HCT116 (cell line): ENCODE results near the gene DNHD1. TPM values are rescaled to one million over a fixed set of nuclear protein-coding genes. Genes with fewer than 3 reads are reported as not detected.

Experiments used
- ATAC-seq: fragments of 200-7000 bp; cut with Tn5 transposase; 2 replicates; pipeline ENCODE4 v1.9.1; 2020; ENCODE audit warnings: mild to moderate bottlenecking, moderate library complexity
- BruUV-seq: library from RNA; stranded (reverse); fragments of 400-500 nt; replicated peaks from 2 replicates; lab custom pipeline; 2021; lab: Mats Ljungman, UMichigan
- CTCF ChIA-PET: fragments of 300-600 bp; sonication (Branson Sonifier 250); formaldehyde crosslinking; loops from one replicate; lab custom pipeline; 2021; ENCODE audit warnings: antibody characterized with exemption; lab: Charles Lee
- POLR2A ChIA-PET: fragments of 300-600, 350-600 bp; sonication (Branson Sonifier 250); formaldehyde crosslinking; loops from one replicate; lab custom pipeline; 2021; ENCODE audit warnings: antibody characterized with exemption; lab: Charles Lee
- RAD21 ChIA-PET, 2 experiments: fragments of 300-600 bp; sonication (Branson Sonifier 250); formaldehyde crosslinking; loops; one replicate each; lab custom pipeline; 2023; ENCODE audit warnings: low total read pairs in 2 of 2; ENCODE audit not compliant: uncharacterized antibody in 2 of 2, unreplicated experiment in 2 of 2, low non-redundant PET in 1 of 2; lab: Charles Lee
- DNase-seq: peaks from one replicate; pipeline ENCODE4 v3.0.0-alpha.2; 2010; ENCODE audit warnings: low read depth, low spot score
- H2AFZ ChIP-seq: fragments of 200-600 bp; shearing (Covaris generic), sonication (generic); 2 replicates; pipeline ENCODE4 v1.6.1; 2017; ENCODE audit warnings: low read depth, mixed run types, mixed read lengths, antibody characterized with exemption, low read length; ENCODE audit not compliant: poor library complexity, severe bottlenecking
- H3K27ac ChIP-seq: 2 replicates; pipeline ENCODE4 v1.5.1; 2012; ENCODE audit warnings: low read depth, low read length
- H3K27me3 ChIP-seq: fragments of 200-600 bp; sonication (generic); 2 replicates; pipeline ENCODE4 v1.6.1; 2016; ENCODE audit warnings: mixed run types, low read length, mixed read lengths; ENCODE audit not compliant: insufficient read depth
- H3K36me3 ChIP-seq, 2 experiments: fragments of 200-500 bp in 1 of 2; fragments of 200-600 bp in 1 of 2; sonication (Bioruptor generic) in 1 of 2; sonication (generic) in 1 of 2; 2 replicates each; pipeline versions ENCODE4 v1.5.1 to v1.6.1; 2014 to 2016; ENCODE audit warnings: low read length in 2 of 2, inconsistent platforms in 1 of 2, mixed read lengths in 1 of 2, mixed run types in 1 of 2; ENCODE audit not compliant: insufficient read depth in 2 of 2, control insufficient read depth in 1 of 2
- H3K4me1 ChIP-seq, 2 experiments: fragments of 200-600 bp in 1 of 2; sonication (generic) in 1 of 2; 2 replicates each; pipeline versions ENCODE4 v1.5.1 to v1.6.1; 2012 to 2017; ENCODE audit warnings: low read length in 2 of 2, inconsistent platforms in 1 of 2, mild to moderate bottlenecking in 1 of 2, mixed read lengths in 1 of 2, mixed run types in 1 of 2, moderate library complexity in 1 of 2; ENCODE audit not compliant: insufficient read depth in 2 of 2, control insufficient read depth in 1 of 2
- H3K4me2 ChIP-seq: fragments of 200-600 bp; sonication (generic); 2 replicates; pipeline ENCODE4 v1.6.1; 2017; ENCODE audit warnings: mixed run types, low read length, mixed read lengths
- H3K4me3 ChIP-seq, 2 experiments: fragments of 200-600 bp in 1 of 2; sonication (generic) in 1 of 2; replicated peaks in 1 of 2; 2 replicates each; pipeline ENCODE4 v1.5.1; 2011 to 2016; ENCODE audit warnings: low read length in 2 of 2, control low read depth in 1 of 2, low read depth in 1 of 2, mild to moderate bottlenecking in 1 of 2, mixed read lengths in 1 of 2, mixed run types in 1 of 2
- H3K79me2 ChIP-seq: fragments of 200-600 bp; sonication (generic); 2 replicates; pipeline ENCODE4 v1.6.1; 2017; ENCODE audit warnings: mild to moderate bottlenecking, mixed run types, low read length, moderate library complexity, mixed read lengths; ENCODE audit not compliant: insufficient read depth
- H3K9ac ChIP-seq: fragments of 200-600 bp; sonication (generic); 2 replicates; pipeline ENCODE4 v1.6.1; 2016; ENCODE audit warnings: low read length, mixed read lengths
- H3K9me2 ChIP-seq: fragments of 200-600 bp; sonication (generic), shearing (Covaris generic); 2 replicates; pipeline ENCODE4 v1.6.1; 2017; ENCODE audit warnings: mixed run types, mild to moderate bottlenecking, moderate library complexity; ENCODE audit not compliant: insufficient read depth
- H3K9me3 ChIP-seq, 2 experiments: fragments of 200-500 bp in 1 of 2; fragments of 200-600 bp in 1 of 2; sonication (Bioruptor generic) in 1 of 2; sonication (generic) in 1 of 2; 2 replicates each; pipeline ENCODE4 v1.6.1; 2014 to 2017; ENCODE audit warnings: low read length in 2 of 2, mixed read lengths in 2 of 2, inconsistent platforms in 1 of 2, low read depth in 1 of 2, mild to moderate bottlenecking in 1 of 2, mixed run types in 1 of 2, moderate library complexity in 1 of 2; ENCODE audit not compliant: control insufficient read depth in 1 of 2, insufficient read depth in 1 of 2
- H4K20me1 ChIP-seq: fragments of 200-600 bp; sonication (generic), shearing (Covaris generic); 2 replicates; pipeline ENCODE4 v1.6.1; 2017; ENCODE audit warnings: mixed run types, mild to moderate bottlenecking, moderate library complexity; ENCODE audit not compliant: insufficient read depth
- CBX3 ChIP-seq: IDR thresholded peaks from 2 replicates; pipeline ENCODE4 v1.6.1; 2012; ENCODE audit warnings: low read depth
- POLR2A ChIP-seq: IDR thresholded peaks from 2 replicates; pipeline ENCODE4 v1.7.0; 2011; ENCODE audit warnings: borderline replicate concordance; ENCODE audit not compliant: insufficient read depth, insufficient read length; ENCODE audit errors: extremely low read depth
- POLR2AphosphoS5 ChIP-seq: IDR thresholded peaks from 2 replicates; pipeline ENCODE4 v1.6.1; 2011; ENCODE audit warnings: mild to moderate bottlenecking, low read depth, low read length, moderate library complexity
- RAD21 ChIP-seq: IDR thresholded peaks from 2 replicates; pipeline ENCODE4 v1.6.1; 2012; ENCODE audit warnings: low read depth, mild to moderate bottlenecking
- SRF ChIP-seq: IDR thresholded peaks from 2 replicates; pipeline ENCODE4 v1.6.1; 2012; ENCODE audit warnings: low read depth
- YY1 ChIP-seq: IDR thresholded peaks from 2 replicates; pipeline ENCODE4 v1.6.1; 2011; ENCODE audit warnings: low read length, low read depth, moderate library complexity, mild to moderate bottlenecking; ENCODE audit not compliant: insufficient replicate concordance; ENCODE audit errors: extremely low read depth
- ZFX ChIP-seq: fragments of 450-650 bp; IDR thresholded peaks from 2 replicates; pipeline ENCODE4 v1.6.1; 2017
- ZNF274 ChIP-seq: fragments of 200-500 bp; sonication (Bioruptor generic); IDR thresholded peaks from 2 replicates; pipeline ENCODE4 v1.6.1; 2014; ENCODE audit warnings: mild to moderate bottlenecking, low read depth, low read length, inconsistent platforms
- intact Hi-C: fragments of 100-400 bp; cut with micrococcal nuclease; formaldehyde crosslinking; loops from 2 replicates; pipeline ENCODE4 v1.10.0; 2022
- total RNA-seq: library from RNA; stranded (reverse); gene quantifications from one replicate; pipeline ENCODE4 v1.2.1, GENCODE V29; 2021; ENCODE audit not compliant: unreplicated experiment
- TF ChIP-seq, protein P1 (sequence below): IDR thresholded peaks from 2 replicates; pipeline ENCODE4 v1.6.1; 2012; ENCODE audit warnings: low read depth
- TF ChIP-seq, protein P2 (sequence below): IDR thresholded peaks from 2 replicates; pipeline ENCODE4 v1.6.1; 2012

The DNHD1 gene
- total RNA-seq, 1 experiment from 2014 or later, result 8.0 TPM

DNA sequence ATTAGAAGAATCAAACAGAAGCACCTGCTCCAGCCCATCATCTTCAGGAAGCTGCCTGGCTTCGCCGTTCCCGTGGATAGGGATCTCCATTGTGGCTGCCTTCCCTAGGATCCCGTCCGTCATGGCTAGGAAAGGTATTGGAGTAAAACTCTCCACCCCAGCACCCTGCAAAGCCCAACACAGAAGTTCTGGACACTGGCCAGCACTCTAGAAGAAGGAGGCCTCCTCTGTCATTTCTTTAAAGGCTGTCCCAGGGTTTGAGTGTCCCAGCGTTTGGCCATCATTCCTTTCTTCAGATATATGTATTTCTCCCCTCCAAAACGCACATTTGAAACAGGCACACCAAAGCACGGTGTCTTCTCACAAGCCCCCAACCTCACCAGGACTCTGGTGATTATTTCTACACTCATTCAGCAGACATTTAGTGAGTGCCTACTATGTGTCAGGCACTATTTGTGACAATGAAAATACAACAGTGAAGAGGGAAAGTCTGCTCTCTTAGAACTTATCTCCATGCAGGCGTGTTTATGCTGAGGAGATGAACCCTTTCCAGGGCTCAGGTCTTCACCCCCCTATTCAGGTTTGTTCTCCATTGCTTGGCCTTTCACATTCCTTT is 16.7 kb upstream of the DNHD1 start:
- RAD21 ChIA-PET, result no interaction called here
- no peaks in the 10 kb centered on the region for H3K27me3 ChIP-seq
- H3K9me3 ChIP-seq, result no peaks in the 10 kb centered on the region
- no peaks in the 10 kb centered on the region for H3K9me2 ChIP-seq
- peaks cover 13 to 22% of the 10 kb centered on the region in 2 experiments; a peak in 3 of 4 replicates for H3K4me1 ChIP-seq
- CTCF ChIA-PET, result no interaction called here
- H3K36me3 ChIP-seq, result peaks cover 19 to 63% of the 10 kb centered on the region in 2 experiments
- no peak for ATAC-seq
- POLR2A ChIA-PET, result no interaction called here
- H2AFZ ChIP-seq, result no peak overlapping the region
- peaks cover 52% of the 10 kb centered on the region for H3K79me2 ChIP-seq
- no peak for DNase-seq
- BruUV-seq, result TSS peak; percentile 59
- H3K27ac ChIP-seq, result peak overlapping the region; percentile 57
- H4K20me1 ChIP-seq, result no peaks in the 10 kb centered on the region; the same call in 1 of the 2 replicates
- H3K9ac ChIP-seq, result peak overlapping the region; percentile 93
- H3K4me3 ChIP-seq, result peak overlapping the region; percentile 86 to 96
- peak overlapping the region; percentile 93 for H3K4me2 ChIP-seq
- intact Hi-C loops, result loop anchor here (2.0 kb wide), 2 partner anchors 92 to 124 kb away; no protein-coding TSS in a partner anchor
- no peak for TF ChIP-seq RAD21

DNA sequence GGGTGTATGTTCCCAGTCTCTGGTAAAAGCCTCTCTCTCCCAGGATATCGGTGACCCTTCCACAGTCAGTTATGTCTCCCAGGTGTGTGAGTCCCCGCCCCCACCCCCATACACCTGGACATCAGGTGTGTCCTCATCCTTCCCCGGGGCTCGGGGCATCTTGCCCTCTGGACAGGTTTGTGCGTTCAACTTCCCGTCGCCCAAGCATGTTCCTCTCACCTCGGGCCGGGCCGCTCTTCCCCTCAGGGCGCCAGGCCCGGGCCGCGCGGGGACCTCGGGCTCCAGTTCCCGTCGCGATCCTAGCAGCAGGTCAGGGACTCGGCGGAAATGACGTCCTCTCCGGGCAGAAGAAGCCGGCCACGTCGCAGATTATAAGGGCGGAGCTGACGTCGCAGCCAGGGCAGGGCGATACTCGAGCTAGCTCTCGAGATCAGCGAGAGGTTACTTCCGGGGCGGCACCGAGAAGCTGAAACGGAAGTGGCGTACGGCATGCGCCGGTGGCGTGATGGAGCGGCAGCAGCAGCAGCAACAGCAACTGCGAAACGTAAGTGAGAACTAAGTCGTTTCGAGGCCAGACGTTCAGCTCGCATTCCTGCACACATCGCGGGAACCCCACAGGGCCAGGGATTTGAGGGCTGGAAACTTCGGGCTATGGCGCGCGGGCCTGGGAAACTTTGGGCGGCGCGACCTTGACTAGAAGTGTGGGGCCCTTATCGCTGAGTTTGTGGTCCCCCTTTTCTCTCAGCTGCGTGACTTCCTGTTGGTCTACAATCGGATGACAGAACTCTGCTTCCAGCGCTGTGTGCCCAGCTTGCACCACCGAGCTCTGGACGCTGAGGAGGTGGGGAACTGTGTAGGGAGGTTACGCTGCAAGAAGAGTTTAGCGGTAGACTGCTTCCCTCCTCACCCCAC is 15.8 kb upstream of the DNHD1 start, which contains the start of the genes ARFIP2 and TIMM10B:
TSS of gene ARFIP2 (minus strand) at position 320 of the 912 bp plus-strand sequence. CDS start 910 bp downstream, outside the sequence.
TSS of gene TIMM10B (plus strand) at position 490 of the 912 bp plus-strand sequence. CDS start at position 506, 16 bp downstream.
- H3K36me3 ChIP-seq, result peaks cover 22 to 65% of the 10 kb centered on the region in 2 experiments
- peak within 1 kb of the TSS; percentile 93 for H3K4me2 ChIP-seq
- H3K4me1 ChIP-seq, result peaks cover 13 to 21% of the 10 kb centered on the region in 2 experiments; a peak in 3 of 4 replicates
- ChIA-PET POLR2A (interaction anchor here (0.9 to 1.1 kb wide), 5 partner anchors 9 to 102 kb away, joined by 4 to 7 read pairs (median 5); partner anchors contain the start of gene APBB1), RAD21 (interaction anchor here in 1 of 2 experiments (1.1 kb wide), 1 partner anchor 202 kb away, joined by 3 read pairs; the partner anchor contains the start of gene MRPL17), CTCF (interaction anchor here (1.0 to 1.5 kb wide), 3 partner anchors 24 to 102 kb away, joined by 3 to 11 read pairs (median 6); no protein-coding TSS in a partner anchor)
- peaks cover 52% of the 10 kb centered on the region for H3K79me2 ChIP-seq
- peak within 1 kb of the TSS; percentile 93 for H3K9ac ChIP-seq
- peak; percentile 94 for ATAC-seq
- no peaks in the 10 kb centered on the region for H3K9me3 ChIP-seq
- no peaks in the 10 kb centered on the region; the same call in 1 of the 2 replicates for H4K20me1 ChIP-seq
- peak; percentile 94 for DNase-seq
- peak within 1 kb of the TSS; percentile 86 to 96 for H3K4me3 ChIP-seq
- no peaks in the 10 kb centered on the region for H3K27me3 ChIP-seq
- intact Hi-C loops, result loop anchor here (2.0 kb wide), 2 partner anchors 92 to 124 kb away; no protein-coding TSS in a partner anchor
- no peaks in the 10 kb centered on the region for H3K9me2 ChIP-seq
- BruUV-seq, result TSS peak; percentile 41
- peak within 1 kb of the TSS; percentile 57 for H3K27ac ChIP-seq
- H2AFZ ChIP-seq, result no peak within 1 kb of the TSS
- TF ChIP-seq CBX3 (no peak; the same call in 1 of the 2 replicates), YY1 (peak; percentile 9), POLR2AphosphoS5 (peak; percentile 81), ZNF274 (no peak), SRF (peak; percentile 73; the same call in 1 of the 2 replicates), POLR2A (peak; percentile 75), ZFX (peak; percentile 70)
- TF ChIP-seq, protein P1, sequence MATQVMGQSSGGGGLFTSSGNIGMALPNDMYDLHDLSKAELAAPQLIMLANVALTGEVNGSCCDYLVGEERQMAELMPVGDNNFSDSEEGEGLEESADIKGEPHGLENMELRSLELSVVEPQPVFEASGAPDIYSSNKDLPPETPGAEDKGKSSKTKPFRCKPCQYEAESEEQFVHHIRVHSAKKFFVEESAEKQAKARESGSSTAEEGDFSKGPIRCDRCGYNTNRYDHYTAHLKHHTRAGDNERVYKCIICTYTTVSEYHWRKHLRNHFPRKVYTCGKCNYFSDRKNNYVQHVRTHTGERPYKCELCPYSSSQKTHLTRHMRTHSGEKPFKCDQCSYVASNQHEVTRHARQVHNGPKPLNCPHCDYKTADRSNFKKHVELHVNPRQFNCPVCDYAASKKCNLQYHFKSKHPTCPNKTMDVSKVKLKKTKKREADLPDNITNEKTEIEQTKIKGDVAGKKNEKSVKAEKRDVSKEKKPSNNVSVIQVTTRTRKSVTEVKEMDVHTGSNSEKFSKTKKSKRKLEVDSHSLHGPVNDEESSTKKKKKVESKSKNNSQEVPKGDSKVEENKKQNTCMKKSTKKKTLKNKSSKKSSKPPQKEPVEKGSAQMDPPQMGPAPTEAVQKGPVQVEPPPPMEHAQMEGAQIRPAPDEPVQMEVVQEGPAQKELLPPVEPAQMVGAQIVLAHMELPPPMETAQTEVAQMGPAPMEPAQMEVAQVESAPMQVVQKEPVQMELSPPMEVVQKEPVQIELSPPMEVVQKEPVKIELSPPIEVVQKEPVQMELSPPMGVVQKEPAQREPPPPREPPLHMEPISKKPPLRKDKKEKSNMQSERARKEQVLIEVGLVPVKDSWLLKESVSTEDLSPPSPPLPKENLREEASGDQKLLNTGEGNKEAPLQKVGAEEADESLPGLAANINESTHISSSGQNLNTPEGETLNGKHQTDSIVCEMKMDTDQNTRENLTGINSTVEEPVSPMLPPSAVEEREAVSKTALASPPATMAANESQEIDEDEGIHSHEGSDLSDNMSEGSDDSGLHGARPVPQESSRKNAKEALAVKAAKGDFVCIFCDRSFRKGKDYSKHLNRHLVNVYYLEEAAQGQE, result no peak
- TF ChIP-seq, protein P2, sequence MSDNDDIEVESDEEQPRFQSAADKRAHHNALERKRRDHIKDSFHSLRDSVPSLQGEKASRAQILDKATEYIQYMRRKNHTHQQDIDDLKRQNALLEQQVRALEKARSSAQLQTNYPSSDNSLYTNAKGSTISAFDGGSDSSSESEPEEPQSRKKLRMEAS, result peak; percentile 93
